CD14-positive monocyte (primary cell): ENCODE data around the gene GPATCH1. TPM values are rescaled to one million over a fixed set of nuclear protein-coding genes. Genes with fewer than 3 reads are reported as not detected.

ENCODE experiments used
- DNase-seq, 3 donors: peaks; one replicate each; pipeline ENCODE4 v3.0.0-alpha.2; 2011 to 2022
- H2AFZ ChIP-seq: 2 replicates; pipeline ENCODE4 v1.6.0; 2012; ENCODE audit warnings: mild to moderate bottlenecking, low read depth, low read length, inconsistent platforms; ENCODE audit not compliant: insufficient read depth, poor library complexity, severe bottlenecking
- H3K27ac ChIP-seq, 2 donors: 1 replicate in 1 of 2; 2 replicates in 1 of 2; pipeline ENCODE4 v1.5.1; 2012 to 2013; ENCODE audit warnings: low read length in 2 of 2, control low read depth in 1 of 2, inconsistent platforms in 1 of 2, low read depth in 1 of 2, mild to moderate bottlenecking in 1 of 2
- H3K27me3 ChIP-seq, 2 donors: one replicate each; pipeline versions ENCODE4 v1.6.0 to v1.6.1; 2011 to 2013; ENCODE audit warnings: low read length in 2 of 2; ENCODE audit not compliant: control insufficient read depth in 2 of 2, insufficient read depth in 2 of 2
- H3K36me3 ChIP-seq, 2 donors: replicated peaks in 1 of 2; 1 replicate in 1 of 2; 2 replicates in 1 of 2; pipeline versions ENCODE4 v1.5.1 to v1.6.1; 2012 to 2013; ENCODE audit warnings: low read length in 2 of 2, control low read depth in 1 of 2, inconsistent platforms in 1 of 2, mild to moderate bottlenecking in 1 of 2; ENCODE audit not compliant: insufficient read depth in 2 of 2, control insufficient read depth in 1 of 2
- H3K4me1 ChIP-seq, 2 donors: 1 replicate in 1 of 2; 2 replicates in 1 of 2; pipeline versions ENCODE4 v1.5.1 to v1.6.1; 2012 to 2013; ENCODE audit warnings: low read length in 2 of 2, control low read depth in 1 of 2, inconsistent platforms in 1 of 2, mild to moderate bottlenecking in 1 of 2, moderate library complexity in 1 of 2; ENCODE audit not compliant: insufficient read depth in 2 of 2, control insufficient read depth in 1 of 2
- H3K4me2 ChIP-seq: replicated peaks from 2 replicates; pipeline ENCODE3; 2012; ENCODE audit warnings: low read length, moderate library complexity, mild to moderate bottlenecking; ENCODE audit not compliant: poor library complexity, severe bottlenecking; ENCODE audit errors: extremely low read depth
- H3K4me3 ChIP-seq, 3 experiments: fragments of 200-600 bp in 1 of 3; sonication (generic) in 1 of 3; replicated peaks in 1 of 3; 1 replicate in 2 of 3; 2 replicates in 1 of 3; pipeline ENCODE4 v1.5.1; 2011 to 2013; ENCODE audit warnings: low read length in 3 of 3, mild to moderate bottlenecking in 3 of 3, control low read depth in 2 of 3, low read depth in 2 of 3, inconsistent platforms in 1 of 3, moderate library complexity in 1 of 3
- H3K79me2 ChIP-seq: 2 replicates; pipeline ENCODE4 v1.6.0; 2012; ENCODE audit warnings: mild to moderate bottlenecking, control low read depth, inconsistent platforms, low read length, moderate library complexity; ENCODE audit not compliant: insufficient read depth
- H3K9ac ChIP-seq: 2 replicates; pipeline ENCODE4 v1.6.0; 2017; ENCODE audit warnings: low read length, mild to moderate bottlenecking; ENCODE audit not compliant: insufficient read depth, poor library complexity, severe bottlenecking
- H3K9me3 ChIP-seq, 2 donors: replicated peaks in 1 of 2; 1 replicate in 1 of 2; 2 replicates in 1 of 2; pipeline versions ENCODE4 v1.5.1 to v1.6.1; 2012 to 2013; ENCODE audit warnings: low read length in 2 of 2, control low read depth in 1 of 2; ENCODE audit not compliant: control insufficient read depth in 1 of 2, insufficient read depth in 1 of 2
- H4K20me1 ChIP-seq: 2 replicates; pipeline ENCODE4 v1.6.0; 2012; ENCODE audit warnings: mild to moderate bottlenecking, low read length, control low read depth, moderate library complexity; ENCODE audit not compliant: insufficient read depth
- H3K27ac Mint-ChIP-seq, 7 donors: one replicate each; pipeline ENCODE4 v1.8.0; 2020; ENCODE audit warnings: mild to moderate bottlenecking in 7 of 7, mixed read lengths in 7 of 7, moderate library complexity in 6 of 7, inconsistent platforms in 2 of 7
- H3K27me3 Mint-ChIP-seq, 3 donors: one replicate each; pipeline ENCODE4 v1.8.0; 2021 to 2022; ENCODE audit warnings: low read depth in 3 of 3, mild to moderate bottlenecking in 3 of 3, mixed read lengths in 3 of 3, moderate library complexity in 3 of 3, inconsistent platforms in 1 of 3
- H3K36me3 Mint-ChIP-seq, 2 donors: one replicate each; pipeline ENCODE4 v1.8.0; 2020; ENCODE audit warnings: mixed read lengths in 2 of 2, inconsistent platforms in 1 of 2, mild to moderate bottlenecking in 1 of 2
- H3K4me1 Mint-ChIP-seq: one replicate; pipeline ENCODE4 v1.8.0; 2020; ENCODE audit warnings: mild to moderate bottlenecking, mixed read lengths
- H3K4me3 Mint-ChIP-seq, 2 donors: one replicate each; pipeline ENCODE4 v1.8.0; 2020; ENCODE audit warnings: mild to moderate bottlenecking in 2 of 2, mixed read lengths in 2 of 2, moderate library complexity in 1 of 2
- H3K9me3 Mint-ChIP-seq, 7 donors: one replicate each; pipeline ENCODE4 v1.8.0; 2020 to 2022; ENCODE audit warnings: mixed read lengths in 7 of 7, mild to moderate bottlenecking in 6 of 7, moderate library complexity in 6 of 7, inconsistent platforms in 2 of 7
- CTCF ChIP-seq: fragments of 200-600 bp; IDR thresholded peaks from one replicate; pipeline ENCODE4 v1.8.0; 2022; ENCODE audit warnings: antibody characterized with exemption, mild to moderate bottlenecking
- WGBS: methylation state at CpG from one replicate; pipeline ENCODE4 v1.1.5; 2013; ENCODE audit warnings: missing lambda C conversion rate; ENCODE audit not compliant: insufficient coverage; 5-methylcytosine and 5-hydroxymethylcytosine counted together
- intact Hi-C, 2 donors: fragments of 100-400 bp; cut with micrococcal nuclease; formaldehyde crosslinking; loops; one replicate each; pipeline versions ENCODE4 v1.15.0 to v1.15.1; 2023
- polyA plus RNA-seq, 3 donors: library from polyadenylated mRNA; depleted of rRNA in 1 of 3; unstranded in 2 of 3; stranded (reverse) in 1 of 3; fragments of 300-500 nt in 2 of 3; fragments of >200 nt in 1 of 3; fragmentation: Illumina TruSeq in 2 of 3; gene quantifications; 1 replicate in 2 of 3; 2 replicates in 1 of 3; pipeline ENCODE4 v1.2.3, GENCODE V29; 2012 to 2021

The GPATCH1 gene
- polyA plus RNA-seq, 3 donors: 1.4 to 6.8 (median 4.0) TPM

DNA sequence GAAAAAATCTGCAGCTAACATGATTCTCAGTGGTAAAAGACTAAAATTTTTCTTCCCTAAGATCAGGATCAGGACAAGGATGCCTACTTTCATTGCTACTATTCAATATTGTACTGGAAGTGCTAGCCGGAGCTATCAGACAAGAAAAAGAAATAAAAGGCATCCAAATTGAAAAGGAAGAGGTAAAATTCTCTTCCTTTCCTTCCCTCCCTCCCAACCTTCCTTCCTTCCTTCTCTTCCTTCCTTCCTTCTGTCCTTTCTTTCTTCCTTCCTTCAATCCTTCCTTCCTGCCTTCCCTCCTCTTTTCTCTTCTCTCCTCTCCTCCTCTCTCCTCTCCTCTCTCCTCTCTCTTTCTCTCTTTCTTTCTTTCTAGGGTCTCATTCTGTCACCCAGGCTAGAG, 86.5 kb downstream of the GPATCH1 start:
- Histone ChIP-seq H3K79me2 (no peaks in the 10 kb centered on the region), H3K36me3 (no peaks in the 10 kb centered on the region), H3K4me2 (no peak overlapping the region), H4K20me1 (no peaks in the 10 kb centered on the region), H3K9me3 (peaks cover 5 to 9% of the 10 kb centered on the region in 2 donors), H2AFZ (no peak overlapping the region), H3K4me1 (peaks cover 0 to 7% of the 10 kb centered on the region in 2 donors), H3K4me3 (no peak overlapping the region), H3K27ac (no peak overlapping the region), H3K27me3 (no peaks in the 10 kb centered on the region), H3K9ac (no peak overlapping the region)
- Mint-ChIP-seq H3K27ac (no peak overlapping the region), H3K4me3 (no peak overlapping the region), H3K27me3 (no peaks in the 10 kb centered on the region), H3K9me3 (peaks cover 10 to 17% (median 14%) of the 10 kb centered on the region in 7 donors), H3K36me3 (peaks cover 4 to 5% of the 10 kb centered on the region in 2 donors), H3K4me1 (peaks cover 1% of the 10 kb centered on the region)
- intact Hi-C loops: no loop called here
- no peak for DNase-seq
- TF ChIP-seq CTCF: no peak
- WGBS: no CpG with 5 or more reads among the region's 1 CpG

DNA sequence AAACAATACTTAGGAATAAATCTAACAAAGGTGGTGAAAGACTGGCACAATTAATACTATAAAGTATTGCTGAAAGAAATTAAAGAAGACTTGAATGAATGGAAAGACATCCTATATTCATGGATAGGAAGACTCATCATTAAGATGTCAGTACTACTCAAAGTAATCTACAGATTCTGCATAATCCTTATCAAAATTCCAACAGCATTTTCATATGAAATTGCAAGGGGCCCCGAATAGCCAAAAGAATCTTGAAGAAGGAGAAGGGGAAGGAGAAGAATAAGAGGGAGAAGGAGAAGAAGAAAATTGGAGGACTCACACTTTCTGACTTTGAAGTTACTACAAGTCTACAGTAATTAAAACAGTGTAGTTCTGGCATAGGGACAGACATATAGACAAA, 87.5 kb downstream of the GPATCH1 start:
- H3K4me1 ChIP-seq: peaks cover 6 to 18% of the 10 kb centered on the region in 2 donors
- no CpG with 5 or more reads among the region's 1 CpG for WGBS
- no peak overlapping the region for H3K9ac ChIP-seq
- H3K36me3 ChIP-seq: no peaks in the 10 kb centered on the region
- Mint-ChIP-seq H3K27me3 (no peaks in the 10 kb centered on the region), H3K9me3 (peaks cover 10 to 17% (median 14%) of the 10 kb centered on the region in 7 donors), H3K4me1 (peaks cover 12% of the 10 kb centered on the region), H3K4me3 (no peak overlapping the region), H3K27ac (no peak overlapping the region), H3K36me3 (peaks cover 4 to 5% of the 10 kb centered on the region in 2 donors)
- H3K79me2 ChIP-seq: no peaks in the 10 kb centered on the region
- no peak overlapping the region for H2AFZ ChIP-seq
- H3K27ac ChIP-seq: no peak overlapping the region
- intact Hi-C loops: no loop called here
- no peak overlapping the region for H3K4me3 ChIP-seq
- no peaks in the 10 kb centered on the region for H3K27me3 ChIP-seq
- TF ChIP-seq CTCF: no peak
- H3K9me3 ChIP-seq: peaks cover 5 to 9% of the 10 kb centered on the region in 2 donors
- no peak for DNase-seq
- H3K4me2 ChIP-seq: no peak overlapping the region
- no peaks in the 10 kb centered on the region for H4K20me1 ChIP-seq
